Activated naive CD4-positive, alpha-beta T cell treated with anti-CD3 and anti-CD28 coated beads, Interleukin-2, amount 50 U/mL, for 16 hours (primary cell): Measurements from ENCODE around the gene PITX1.
A peak's percentile ranks its signal among the peaks of the same experiment; 100 is the strongest.

ENCODE experiments used
- DNase-seq: peaks from one replicate; pipeline ENCODE4 v3.0.0-alpha.2; 2020

PITX1 gene

GRCh38 chr5:135027697-135028615, 6.1 kb downstream of the PITX1 start:
- no peak for DNase-seq

- no peak for DNase-seq
Observed at GRCh38 chr5:135027266-135027696, 6.7 kb downstream of the PITX1 start.

GRCh38 chr5:135026645-135027265, 7.3 kb downstream of the PITX1 start:
- no peak for DNase-seq

- DNase-seq: no peak
Observed at GRCh38 chr5:135025730-135026644, 8.0 kb downstream of the PITX1 start.

GRCh38 chr5:135024956-135025729, 8.9 kb downstream of the PITX1 start:
- peak; percentile 5 for DNase-seq

GRCh38 chr5:135020111-135020895, 13.7 kb downstream of the PITX1 start:
- peak; percentile 1 for DNase-seq

- no peak for DNase-seq
Observed at GRCh38 chr5:135019314-135019713, 14.7 kb downstream of the PITX1 start.

GRCh38 chr5:135018457-135018856, 15.6 kb downstream of the PITX1 start:
- no peak for DNase-seq

GRCh38 chr5:135016861-135017290, 17.2 kb downstream of the PITX1 start:
- no peak for DNase-seq

GRCh38 chr5:135015942-135016341, 18.1 kb downstream of the PITX1 start:
- DNase-seq: no peak

- peak; percentile 0 for DNase-seq
Observed at GRCh38 chr5:135013947-135014570, 20.0 kb downstream of the PITX1 start.

- DNase-seq: no peak
Observed at GRCh38 chr5:135013445-135013844, 20.6 kb downstream of the PITX1 start.

GRCh38 chr5:135012951-135013391, 21.1 kb downstream of the PITX1 start:
- no peak for DNase-seq

- DNase-seq: no peak
Observed at GRCh38 chr5:135012033-135012588, 21.9 kb downstream of the PITX1 start.

- no peak for DNase-seq
Observed at GRCh38 chr5:135011355-135012032, 22.5 kb downstream of the PITX1 start.

- DNase-seq: no peak
Observed at GRCh38 chr5:135010502-135011354, 23.3 kb downstream of the PITX1 start.

- DNase-seq: no peak
Observed at GRCh38 chr5:135009736-135010501, 24.1 kb downstream of the PITX1 start.
